ENCODE data around the gene SUGCT.

Gene SUGCT

GRCh38 chr7:40401406-40401805, 266.6 kb downstream of the SUGCT start:
- H3K27ac ChIP-seq (ENCODE audit: low read length) = no peak overlapping the region
- TF ChIP-seq, protein P1, sequence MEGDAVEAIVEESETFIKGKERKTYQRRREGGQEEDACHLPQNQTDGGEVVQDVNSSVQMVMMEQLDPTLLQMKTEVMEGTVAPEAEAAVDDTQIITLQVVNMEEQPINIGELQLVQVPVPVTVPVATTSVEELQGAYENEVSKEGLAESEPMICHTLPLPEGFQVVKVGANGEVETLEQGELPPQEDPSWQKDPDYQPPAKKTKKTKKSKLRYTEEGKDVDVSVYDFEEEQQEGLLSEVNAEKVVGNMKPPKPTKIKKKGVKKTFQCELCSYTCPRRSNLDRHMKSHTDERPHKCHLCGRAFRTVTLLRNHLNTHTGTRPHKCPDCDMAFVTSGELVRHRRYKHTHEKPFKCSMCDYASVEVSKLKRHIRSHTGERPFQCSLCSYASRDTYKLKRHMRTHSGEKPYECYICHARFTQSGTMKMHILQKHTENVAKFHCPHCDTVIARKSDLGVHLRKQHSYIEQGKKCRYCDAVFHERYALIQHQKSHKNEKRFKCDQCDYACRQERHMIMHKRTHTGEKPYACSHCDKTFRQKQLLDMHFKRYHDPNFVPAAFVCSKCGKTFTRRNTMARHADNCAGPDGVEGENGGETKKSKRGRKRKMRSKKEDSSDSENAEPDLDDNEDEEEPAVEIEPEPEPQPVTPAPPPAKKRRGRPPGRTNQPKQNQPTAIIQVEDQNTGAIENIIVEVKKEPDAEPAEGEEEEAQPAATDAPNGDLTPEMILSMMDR (IDR thresholded peaks at IDR 0.05; ENCODE audit: low read depth, low read length) = no peak
- TF ChIP-seq EZH2phosphoT487 (IDR thresholded peaks at IDR 0.05; ENCODE audit: low read depth) = no peak
- H3K79me2 ChIP-seq (ENCODE audit: low read length) = no peaks in the 10 kb centered on the region
- H3K4me3 ChIP-seq (ENCODE audit: low read length) = no peak overlapping the region
- no peak overlapping the region for H2AFZ ChIP-seq (ENCODE audit: low read depth, low read length)
- no peaks in the 10 kb centered on the region for H3K4me1 ChIP-seq (ENCODE audit: low read length)
- H3K27me3 ChIP-seq (ENCODE audit: low read depth, low read length) = no peaks in the 10 kb centered on the region
- H3K9ac ChIP-seq (ENCODE audit: low read length) = no peak overlapping the region
- no peaks in the 10 kb centered on the region for H4K20me1 ChIP-seq (ENCODE audit: insufficient read depth, low read length)
- H3K9me3 ChIP-seq (ENCODE audit: insufficient read depth, low read length) = no peaks in the 10 kb centered on the region
- no peak overlapping the region for H3K4me2 ChIP-seq (ENCODE audit: low read length)
- no peaks in the 10 kb centered on the region for H3K36me3 ChIP-seq (replicated peaks; ENCODE audit: low read depth, low read length)

DNA sequence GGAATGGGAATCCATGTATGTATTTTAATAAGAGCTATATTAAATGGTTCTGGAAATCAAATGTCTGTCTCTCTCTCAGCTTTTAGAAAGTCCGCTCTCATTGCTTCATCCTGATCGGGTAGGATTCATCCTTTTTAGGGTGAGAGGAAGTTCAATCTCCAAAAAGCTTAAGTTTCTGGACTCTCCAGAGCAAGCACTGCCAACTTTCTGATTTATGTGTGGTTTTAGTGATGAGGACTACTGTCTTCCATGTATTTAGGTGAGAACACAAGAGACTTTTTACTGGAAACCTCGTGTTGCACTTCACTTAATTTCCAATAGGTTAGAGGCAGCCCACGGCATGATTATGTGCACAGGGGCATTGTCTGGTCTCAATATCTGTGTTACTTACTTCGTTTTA, 267.9 kb downstream of the SUGCT start:
- Histone ChIP-seq H3K4me1 (ENCODE audit: low read length) (no peaks in the 10 kb centered on the region), H3K27me3 (ENCODE audit: low read depth, low read length) (no peaks in the 10 kb centered on the region), H2AFZ (ENCODE audit: low read depth, low read length) (no peak overlapping the region), H4K20me1 (ENCODE audit: insufficient read depth, low read length) (no peaks in the 10 kb centered on the region), H3K4me3 (ENCODE audit: low read length) (no peak overlapping the region), H3K36me3 (replicated peaks; ENCODE audit: low read depth, low read length) (no peaks in the 10 kb centered on the region), H3K4me2 (ENCODE audit: low read length) (no peak overlapping the region), H3K9me3 (ENCODE audit: insufficient read depth, low read length) (no peaks in the 10 kb centered on the region), H3K79me2 (ENCODE audit: low read length) (no peaks in the 10 kb centered on the region), H3K9ac (ENCODE audit: low read length) (no peak overlapping the region), H3K27ac (ENCODE audit: low read length) (no peak overlapping the region)
- TF ChIP-seq EZH2phosphoT487 (IDR thresholded peaks at IDR 0.05; ENCODE audit: low read depth) = no peak
- TF ChIP-seq, protein P1 (IDR thresholded peaks at IDR 0.05; ENCODE audit: low read depth, low read length) = no peak

- H3K4me3 ChIP-seq (ENCODE audit: low read length) = no peak overlapping the region
- TF ChIP-seq, protein P1 (IDR thresholded peaks at IDR 0.05; ENCODE audit: low read depth, low read length) = no peak
- TF ChIP-seq EZH2phosphoT487 (IDR thresholded peaks at IDR 0.05; ENCODE audit: low read depth) = no peak
- H3K27ac ChIP-seq (ENCODE audit: low read length) = no peak overlapping the region
- H3K9me3 ChIP-seq (ENCODE audit: insufficient read depth, low read length) = no peaks in the 10 kb centered on the region
- no peaks in the 10 kb centered on the region for H3K79me2 ChIP-seq (ENCODE audit: low read length)
- H3K4me2 ChIP-seq (ENCODE audit: low read length) = no peak overlapping the region
- H2AFZ ChIP-seq (ENCODE audit: low read depth, low read length) = no peak overlapping the region
- H3K4me1 ChIP-seq (ENCODE audit: low read length) = no peaks in the 10 kb centered on the region
- H3K36me3 ChIP-seq (replicated peaks; ENCODE audit: low read depth, low read length) = no peaks in the 10 kb centered on the region
- H3K9ac ChIP-seq (ENCODE audit: low read length) = no peak overlapping the region
- H4K20me1 ChIP-seq (ENCODE audit: insufficient read depth, low read length) = no peaks in the 10 kb centered on the region
- H3K27me3 ChIP-seq (ENCODE audit: low read depth, low read length) = no peaks in the 10 kb centered on the region
Observed at GRCh38 chr7:40403703-40404476, 269.1 kb downstream of the SUGCT start.

DNA sequence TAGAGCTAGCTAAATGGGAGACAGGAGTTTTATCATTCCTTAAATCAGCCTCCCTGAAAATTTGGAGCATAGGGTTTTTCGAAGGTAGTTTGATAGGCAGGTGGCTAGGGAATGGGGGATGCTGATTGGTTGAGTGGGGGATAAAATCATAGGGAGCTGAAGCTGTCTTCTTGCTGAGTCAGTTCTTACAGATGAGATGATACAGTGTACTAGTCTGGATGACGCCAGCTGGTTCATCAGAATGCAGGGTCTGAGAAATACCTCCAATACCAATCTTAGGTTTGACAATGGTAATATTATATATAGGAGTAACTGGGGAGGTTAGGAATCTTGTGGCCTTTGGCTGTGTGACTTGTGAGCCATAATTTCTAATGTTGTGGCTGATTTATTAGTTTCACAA, 271.2 kb downstream of the SUGCT start:
- H3K9ac ChIP-seq (ENCODE audit: low read length) = no peak overlapping the region
- H3K36me3 ChIP-seq (replicated peaks; ENCODE audit: low read depth, low read length) = no peaks in the 10 kb centered on the region
- no peaks in the 10 kb centered on the region for H3K9me3 ChIP-seq (ENCODE audit: insufficient read depth, low read length)
- H2AFZ ChIP-seq (ENCODE audit: low read depth, low read length) = no peak overlapping the region
- H3K4me3 ChIP-seq (ENCODE audit: low read length) = no peak overlapping the region
- H3K27ac ChIP-seq (ENCODE audit: low read length) = no peak overlapping the region
- H4K20me1 ChIP-seq (ENCODE audit: insufficient read depth, low read length) = no peaks in the 10 kb centered on the region
- no peaks in the 10 kb centered on the region for H3K4me1 ChIP-seq (ENCODE audit: low read length)
- no peak for TF ChIP-seq EZH2phosphoT487 (IDR thresholded peaks at IDR 0.05; ENCODE audit: low read depth)
- TF ChIP-seq, protein P1 (IDR thresholded peaks at IDR 0.05; ENCODE audit: low read depth, low read length) = no peak
- no peak overlapping the region for H3K4me2 ChIP-seq (ENCODE audit: low read length)
- H3K27me3 ChIP-seq (ENCODE audit: low read depth, low read length) = no peaks in the 10 kb centered on the region
- H3K79me2 ChIP-seq (ENCODE audit: low read length) = no peaks in the 10 kb centered on the region
